ENCODE data around the gene KCNE3.

Gene KCNE3

DNA sequence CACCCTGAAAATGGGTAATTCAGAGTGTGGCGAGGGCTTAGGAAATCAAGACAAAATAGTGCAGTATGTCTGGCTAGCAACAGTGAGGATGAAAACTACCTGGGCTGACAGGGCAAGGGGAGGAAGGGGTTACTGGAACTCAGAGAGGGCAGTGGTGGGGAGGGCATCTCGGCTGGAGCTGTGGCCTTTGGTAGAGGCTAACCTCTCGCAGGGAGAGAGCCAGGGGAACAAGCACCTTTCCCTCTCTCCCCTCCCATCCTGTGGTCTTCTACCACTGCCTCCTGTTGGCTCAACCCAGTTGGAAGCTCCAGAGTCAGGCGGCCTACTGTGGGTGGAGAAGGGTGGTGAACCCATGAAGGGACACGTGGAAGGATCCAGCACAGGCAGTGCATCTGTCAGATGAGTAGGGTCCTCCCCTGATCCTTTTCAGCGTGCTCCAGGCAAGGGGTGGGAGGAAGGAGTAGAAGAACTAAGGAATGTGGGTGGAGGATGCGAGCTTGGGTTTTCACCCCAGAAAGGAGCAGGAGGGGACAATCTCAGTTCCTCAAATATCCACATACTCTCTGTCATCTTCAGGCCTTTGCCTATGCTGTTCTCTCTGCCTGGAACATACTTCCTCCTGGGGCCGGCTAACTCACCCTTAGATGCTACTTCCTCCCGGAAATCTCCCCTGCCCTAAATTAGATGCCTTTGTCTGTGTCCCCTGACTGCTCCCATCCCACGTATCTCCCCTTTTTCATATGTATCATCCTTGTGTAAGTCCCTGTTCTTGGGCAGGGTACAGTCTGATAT, 6.2 kb upstream of the KCNE3 start:
- no peak for DNase-seq (ENCODE audit: insufficient read length, low spot score)
- no peak for FAIRE-seq
- no peak for TF ChIP-seq POU2F2 (IDR thresholded peaks at IDR 0.05; ENCODE audit: low read depth, low read length)
- peak; percentile 41; the same call in 1 of the 2 replicates for TF ChIP-seq SPI1 (IDR thresholded peaks at IDR 0.05; ENCODE audit: low read depth, low read length)

DNA sequence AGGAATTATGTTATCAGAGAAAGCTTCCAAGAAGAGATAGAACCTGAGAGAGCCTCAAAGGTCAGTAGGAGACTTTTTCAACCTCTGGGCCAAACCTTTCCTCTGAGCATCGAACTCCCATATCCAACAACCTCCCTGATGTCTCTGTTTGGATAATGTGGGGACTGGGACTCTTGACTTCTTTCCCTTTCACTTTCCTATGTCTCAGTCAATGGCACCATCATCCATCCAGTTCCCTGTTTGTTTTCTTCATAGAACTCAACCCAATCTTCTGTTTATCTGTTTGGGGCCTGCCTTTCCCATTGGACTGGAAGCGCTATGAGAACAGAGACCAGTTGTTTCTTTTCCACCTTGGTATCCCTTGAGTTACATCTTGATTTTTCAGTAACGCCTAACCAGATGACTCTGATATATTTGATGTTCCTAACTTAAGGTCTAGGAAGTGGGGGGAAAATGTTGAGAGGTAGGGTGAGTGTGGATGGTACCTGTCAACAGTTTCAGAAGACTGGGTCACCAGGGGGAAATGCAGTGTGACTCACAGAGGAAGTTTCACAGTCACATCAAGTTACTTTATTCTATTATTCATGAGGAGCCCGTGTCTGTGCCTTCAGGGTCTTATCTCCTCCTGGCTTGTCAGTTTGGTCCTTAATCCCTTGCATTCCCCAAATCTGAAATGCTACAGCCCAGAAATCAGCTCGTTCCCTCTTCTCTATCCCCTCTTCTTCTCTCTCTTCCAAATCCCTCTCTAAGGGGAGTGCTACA, 4.5 kb upstream of the KCNE3 start:
- FAIRE-seq (no peak), DNase-seq (ENCODE audit: insufficient read length, low spot score) (no peak)
- no peak for TF ChIP-seq POLR2A (IDR thresholded peaks at IDR 0.05; ENCODE audit: low read depth, low read length)
- TF ChIP-seq POLR2AphosphoS5 (IDR thresholded peaks at IDR 0.05; ENCODE audit: low read depth, low read length), result no peak
- TF ChIP-seq TAF1 (IDR thresholded peaks at IDR 0.05; ENCODE audit: low read depth, low read length), result no peak
- TF ChIP-seq PAX5 (IDR thresholded peaks at IDR 0.05; ENCODE audit: insufficient read depth, low read length, severe bottlenecking), result no peak
- no peak for TF ChIP-seq POU2F2 (IDR thresholded peaks at IDR 0.05; ENCODE audit: low read depth, low read length)
- no peak for TF ChIP-seq SPI1 (IDR thresholded peaks at IDR 0.05; ENCODE audit: low read depth, low read length)

DNA sequence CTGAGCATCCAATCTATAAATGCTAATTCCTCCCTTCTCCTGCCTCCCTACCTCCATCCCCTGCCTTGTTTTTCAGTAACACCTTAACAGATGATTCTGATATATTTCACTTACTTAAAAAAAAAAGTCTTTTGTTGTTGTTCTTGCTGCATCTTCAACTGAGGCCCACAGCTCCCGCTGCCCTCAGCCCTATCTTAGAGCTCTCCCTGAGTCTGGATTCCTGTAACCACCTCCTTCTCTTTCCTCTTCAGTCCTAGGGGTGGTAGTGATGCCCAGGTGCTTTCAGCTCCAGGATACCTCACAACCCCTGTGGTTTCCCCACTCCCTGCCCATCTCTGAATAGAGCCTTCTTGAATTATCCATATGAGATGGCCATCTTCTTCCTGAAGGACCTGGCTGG, 3.7 kb upstream of the KCNE3 start:
- no peak for TF ChIP-seq PAX5 (IDR thresholded peaks at IDR 0.05; ENCODE audit: insufficient read depth, low read length, severe bottlenecking)
- TF ChIP-seq POLR2AphosphoS5 (IDR thresholded peaks at IDR 0.05; ENCODE audit: low read depth, low read length), result no peak
- TF ChIP-seq POLR2A (IDR thresholded peaks at IDR 0.05; ENCODE audit: low read depth, low read length), result no peak
- no peak for TF ChIP-seq TAF1 (IDR thresholded peaks at IDR 0.05; ENCODE audit: low read depth, low read length)
- no peak for TF ChIP-seq POU2F2 (IDR thresholded peaks at IDR 0.05; ENCODE audit: low read depth, low read length)
- TF ChIP-seq SPI1 (IDR thresholded peaks at IDR 0.05; ENCODE audit: low read depth, low read length), result no peak
- no peak for FAIRE-seq
- no peak for DNase-seq (ENCODE audit: insufficient read length, low spot score)

DNA sequence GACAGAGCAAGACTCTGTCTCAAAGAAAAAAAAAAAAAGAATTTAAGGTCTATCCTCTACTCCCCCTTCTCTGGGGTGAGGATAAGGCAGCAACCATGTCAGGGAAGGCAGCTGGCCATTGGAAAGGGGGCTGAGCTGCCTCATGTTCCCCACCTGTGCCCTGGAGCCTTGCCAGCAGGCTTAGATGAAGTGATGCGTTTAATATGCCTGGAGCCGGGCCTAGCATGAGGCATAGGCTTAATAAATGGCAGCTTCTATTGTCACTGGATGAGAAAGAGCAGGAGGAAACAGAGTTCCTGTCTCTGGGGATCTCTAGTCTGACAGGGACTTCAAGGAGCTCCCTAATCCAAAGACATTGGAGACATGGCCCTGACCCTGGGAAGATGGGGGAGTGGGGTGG, 3.2 kb upstream of the KCNE3 start:
- no peak for FAIRE-seq

DNA sequence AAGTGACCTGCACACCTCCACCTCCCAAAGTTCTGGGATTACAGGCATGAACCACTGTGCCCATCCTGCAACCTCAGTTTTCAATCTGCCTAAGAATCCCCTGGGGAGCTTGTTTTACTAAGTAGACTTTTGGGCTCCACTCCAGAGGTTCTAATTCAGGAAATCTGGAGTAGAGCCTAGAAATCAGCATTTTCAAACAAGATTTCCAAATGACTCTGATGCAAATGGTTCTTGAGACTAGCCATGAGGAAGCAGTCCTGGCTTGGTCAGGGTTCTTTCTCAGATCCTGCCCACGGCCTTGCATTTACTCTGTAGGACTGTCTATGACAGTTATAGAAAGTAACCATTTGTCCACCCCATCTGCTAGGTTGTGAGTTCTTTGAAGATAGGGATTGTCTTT, 1.6 kb upstream of the KCNE3 start:
- DNase-seq (ENCODE audit: insufficient read length, low spot score), result no peak
- TF ChIP-seq POU2F2 (IDR thresholded peaks at IDR 0.05; ENCODE audit: low read depth, low read length) (no peak), PAX5 (IDR thresholded peaks at IDR 0.05; ENCODE audit: insufficient read depth, low read length, severe bottlenecking) (no peak), POLR2A (IDR thresholded peaks at IDR 0.05; ENCODE audit: low read depth, low read length) (no peak), TAF1 (IDR thresholded peaks at IDR 0.05; ENCODE audit: low read depth, low read length) (no peak), SPI1 (IDR thresholded peaks at IDR 0.05; ENCODE audit: low read depth, low read length) (no peak), POLR2AphosphoS5 (IDR thresholded peaks at IDR 0.05; ENCODE audit: low read depth, low read length) (no peak)
- no peak for FAIRE-seq

More for the DNA sequence above, 3.2 kb upstream of the KCNE3 start:
- DNase-seq (ENCODE audit: insufficient read length, low spot score), result no peak
- TF ChIP-seq POLR2A (IDR thresholded peaks at IDR 0.05; ENCODE audit: low read depth, low read length) (no peak), POLR2AphosphoS5 (IDR thresholded peaks at IDR 0.05; ENCODE audit: low read depth, low read length) (no peak), SPI1 (IDR thresholded peaks at IDR 0.05; ENCODE audit: low read depth, low read length) (no peak), PAX5 (IDR thresholded peaks at IDR 0.05; ENCODE audit: insufficient read depth, low read length, severe bottlenecking) (no peak), TAF1 (IDR thresholded peaks at IDR 0.05; ENCODE audit: low read depth, low read length) (no peak), POU2F2 (IDR thresholded peaks at IDR 0.05; ENCODE audit: low read depth, low read length) (no peak)

DNA sequence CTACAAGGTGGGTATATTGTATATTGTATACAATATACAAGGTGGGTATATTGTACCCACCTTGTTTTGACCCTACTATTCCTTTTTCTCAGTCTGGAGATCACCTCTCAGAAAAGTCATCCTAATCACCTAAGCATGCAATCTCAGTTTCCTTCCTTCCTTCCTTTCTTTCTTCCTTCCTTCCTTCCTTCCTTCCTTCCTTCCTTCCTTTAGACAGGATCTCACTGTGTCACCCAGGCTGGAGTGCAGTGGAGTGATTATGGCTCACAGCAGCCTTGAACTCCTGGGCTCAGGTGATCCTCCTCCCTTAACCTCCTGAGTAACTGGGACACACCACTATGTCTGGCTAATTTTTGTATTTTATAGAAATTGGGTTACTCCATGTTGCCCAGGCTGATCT, 1.2 kb upstream of the KCNE3 start:
- no peak for FAIRE-seq
- TF ChIP-seq PAX5 (IDR thresholded peaks at IDR 0.05; ENCODE audit: insufficient read depth, low read length, severe bottlenecking) (no peak), SPI1 (IDR thresholded peaks at IDR 0.05; ENCODE audit: low read depth, low read length) (no peak), POU2F2 (IDR thresholded peaks at IDR 0.05; ENCODE audit: low read depth, low read length) (no peak), POLR2A (IDR thresholded peaks at IDR 0.05; ENCODE audit: low read depth, low read length) (no peak), POLR2AphosphoS5 (IDR thresholded peaks at IDR 0.05; ENCODE audit: low read depth, low read length) (no peak), TAF1 (IDR thresholded peaks at IDR 0.05; ENCODE audit: low read depth, low read length) (no peak)
- no peak for DNase-seq (ENCODE audit: insufficient read length, low spot score)

DNA sequence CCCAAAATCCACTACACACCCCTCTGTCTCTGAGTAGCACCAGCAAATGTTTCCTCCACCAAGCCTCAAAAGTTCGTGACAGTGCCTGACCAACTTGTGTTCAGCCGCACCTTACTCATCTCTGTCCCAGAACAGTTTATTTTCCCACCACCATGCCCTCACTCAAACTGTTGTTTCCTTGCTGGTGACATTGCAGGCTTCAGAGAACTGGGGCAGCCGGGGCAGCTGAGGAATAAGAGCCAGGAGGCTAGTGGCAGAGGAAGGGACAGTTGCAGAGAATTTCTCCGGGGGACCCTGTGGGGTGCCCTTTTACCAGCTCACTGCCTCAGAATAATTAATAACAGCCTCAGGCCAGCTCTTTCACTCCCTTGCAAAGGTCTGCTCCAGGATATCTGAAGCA, 709 bp upstream of the KCNE3 start:
- TF ChIP-seq POLR2AphosphoS5 (IDR thresholded peaks at IDR 0.05; ENCODE audit: low read depth, low read length), result no peak
- no peak for TF ChIP-seq TAF1 (IDR thresholded peaks at IDR 0.05; ENCODE audit: low read depth, low read length)
- TF ChIP-seq POLR2A (IDR thresholded peaks at IDR 0.05; ENCODE audit: low read depth, low read length), result no peak
- TF ChIP-seq PAX5 (IDR thresholded peaks at IDR 0.05; ENCODE audit: insufficient read depth, low read length, severe bottlenecking), result no peak
- no peak for TF ChIP-seq SPI1 (IDR thresholded peaks at IDR 0.05; ENCODE audit: low read depth, low read length)
- no peak for TF ChIP-seq POU2F2 (IDR thresholded peaks at IDR 0.05; ENCODE audit: low read depth, low read length)
- DNase-seq (ENCODE audit: insufficient read length, low spot score) (no peak), FAIRE-seq (no peak)

DNA sequence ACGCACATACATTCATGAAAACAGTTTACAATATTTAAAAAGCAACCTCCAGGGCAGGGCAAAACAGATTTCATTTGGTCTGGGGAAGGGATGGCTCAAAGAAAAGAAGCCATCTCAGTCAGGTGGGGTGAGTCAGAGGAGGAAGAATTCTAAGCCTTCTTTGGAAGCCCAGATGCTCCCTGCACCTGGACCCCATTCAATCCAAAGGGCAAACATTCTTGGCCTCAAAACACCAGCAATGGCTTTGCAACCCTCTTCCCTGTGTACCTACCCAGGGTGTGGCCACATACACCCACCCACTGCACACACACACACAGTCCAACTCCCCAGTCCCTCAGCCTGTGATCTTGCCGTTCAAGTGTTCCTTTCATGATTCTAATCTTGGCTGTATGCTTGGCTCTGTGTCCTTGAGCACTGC, 2.0 kb downstream of the KCNE3 start:
- FAIRE-seq, result no peak
- DNase-seq (ENCODE audit: insufficient read length, low spot score), result no peak
- TF ChIP-seq PAX5 (IDR thresholded peaks at IDR 0.05; ENCODE audit: insufficient read depth, low read length, severe bottlenecking) (no peak), POLR2AphosphoS5 (IDR thresholded peaks at IDR 0.05; ENCODE audit: low read depth, low read length) (no peak), SPI1 (IDR thresholded peaks at IDR 0.05; ENCODE audit: low read depth, low read length) (no peak), POU2F2 (IDR thresholded peaks at IDR 0.05; ENCODE audit: low read depth, low read length) (no peak)

DNA sequence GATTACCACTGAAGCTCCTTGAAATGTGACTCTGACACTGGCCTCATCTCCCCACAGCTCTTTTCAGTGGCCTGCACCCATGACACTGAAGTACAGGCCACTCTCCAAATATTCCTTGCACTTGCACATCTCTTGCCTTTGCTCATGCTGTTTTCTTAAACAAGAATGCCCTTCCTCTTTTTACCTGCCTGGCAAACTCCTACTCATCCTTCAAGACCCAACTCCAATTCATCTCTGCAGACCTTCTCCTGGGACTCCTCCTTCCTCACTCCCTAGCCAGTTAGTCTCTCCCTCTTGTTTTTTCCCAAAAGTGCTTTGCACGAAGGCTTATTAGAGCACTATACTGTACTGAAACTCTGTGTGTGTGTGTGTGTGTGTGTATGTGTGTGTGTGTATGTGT, 2.6 kb downstream of the KCNE3 start:
- TF ChIP-seq POU2F2 (IDR thresholded peaks at IDR 0.05; ENCODE audit: low read depth, low read length) (no peak), POLR2A (IDR thresholded peaks at IDR 0.05; ENCODE audit: low read depth, low read length) (no peak), SPI1 (IDR thresholded peaks at IDR 0.05; ENCODE audit: low read depth, low read length) (no peak), TAF1 (IDR thresholded peaks at IDR 0.05; ENCODE audit: low read depth, low read length) (no peak), POLR2AphosphoS5 (IDR thresholded peaks at IDR 0.05; ENCODE audit: low read depth, low read length) (no peak), PAX5 (IDR thresholded peaks at IDR 0.05; ENCODE audit: insufficient read depth, low read length, severe bottlenecking) (no peak)
- FAIRE-seq, result no peak
- DNase-seq (ENCODE audit: insufficient read length, low spot score), result no peak

Data from GM12891 (cell line).